ENCODE results near the gene CREB5.

- no peak for TF ChIP-seq REST (IDR thresholded peaks at IDR 0.05; ENCODE audit: insufficient read depth in 1 of 2, low read depth in 2 of 2, low read length in 2 of 2)
- TF ChIP-seq POLR2AphosphoS5 (IDR thresholded peaks at IDR 0.05; ENCODE audit: low read depth, low read length), result no peak
Measured at GRCh38 chr7:28811701-28812430, 399.5 kb downstream of the CREB5 start.
